IMR-90 (cell line): ENCODE data around the gene LDB1. TPM values are rescaled to one million over a fixed set of nuclear protein-coding genes. Genes with fewer than 3 reads are reported as not detected.

Source experiments
- ATAC-seq: fragments of 200-7000 bp; cut with Tn5 transposase; 2 replicates; pipeline ENCODE4 v1.9.1; 2020; ENCODE audit warnings: low read depth, mild to moderate bottlenecking, moderate library complexity
- BruUV-seq: library from RNA; stranded (reverse); fragments of 400-500 nt; replicated peaks from 2 replicates; lab custom pipeline; 2021; lab: Mats Ljungman, UMichigan
- CTCF ChIA-PET: fragments of 300-600 bp; formaldehyde crosslinking; extraction: SDS; loops from one replicate; lab custom pipeline; 2021; ENCODE audit warnings: antibody characterized with exemption; lab: Yijun Ruan, JAX
- POLR2A ChIA-PET: fragments of 300-600 bp; sonication (Branson Sonifier 250); formaldehyde crosslinking; loops from one replicate; lab custom pipeline; 2022; ENCODE audit warnings: antibody characterized with exemption; ENCODE audit not compliant: unreplicated experiment; lab: Charles Lee
- DNase-seq: peaks from one replicate; pipeline ENCODE4 v3.0.0; 2013
- H2AFZ ChIP-seq: replicated peaks from 2 replicates; pipeline ENCODE3; 2013; ENCODE audit warnings: low read length, mild to moderate bottlenecking; ENCODE audit not compliant: poor library complexity
- H2AK5ac ChIP-seq: 2 replicates; pipeline ENCODE4 v1.6.1; 2013; ENCODE audit warnings: low read depth, low read length, inconsistent platforms
- H2AK9ac ChIP-seq: replicated peaks from 2 replicates; pipeline ENCODE3; 2013; ENCODE audit warnings: mild to moderate bottlenecking, low read depth, low read length, moderate library complexity; ENCODE audit not compliant: poor library complexity
- H2BK120ac ChIP-seq: 2 replicates; pipeline ENCODE4 v1.6.1; 2013; ENCODE audit warnings: low read depth, low read length, inconsistent platforms
- H2BK15ac ChIP-seq: 3 replicates; pipeline ENCODE4 v1.6.1; 2013; ENCODE audit warnings: low read depth, low read length, inconsistent platforms
- H2BK20ac ChIP-seq: 2 replicates; pipeline ENCODE4 v1.6.1; 2013; ENCODE audit warnings: low read depth, mild to moderate bottlenecking, inconsistent platforms, low read length, moderate library complexity
- H2BK5ac ChIP-seq: 2 replicates; pipeline ENCODE4 v1.6.1; 2013; ENCODE audit warnings: mild to moderate bottlenecking, low read depth, low read length, inconsistent platforms; ENCODE audit not compliant: poor library complexity, severe bottlenecking
- H3K14ac ChIP-seq: replicated peaks from 2 replicates; pipeline ENCODE4 v1.6.1; 2013; ENCODE audit warnings: low read depth, low read length, inconsistent platforms
- H3K18ac ChIP-seq: 2 replicates; pipeline ENCODE4 v1.6.1; 2013; ENCODE audit warnings: low read depth, low read length, control low read depth
- H3K23ac ChIP-seq: 2 replicates; pipeline ENCODE4 v1.6.1; 2013; ENCODE audit warnings: low read depth, low read length, inconsistent platforms
- H3K27ac ChIP-seq: 2 replicates; pipeline ENCODE4 v1.5.1; 2013; ENCODE audit warnings: mild to moderate bottlenecking, control low read depth, low read length; ENCODE audit not compliant: insufficient read depth
- H3K27me3 ChIP-seq: 2 replicates; pipeline ENCODE4 v1.6.1; 2013; ENCODE audit warnings: low read length; ENCODE audit not compliant: control insufficient read depth, insufficient read depth
- H3K36me3 ChIP-seq: 2 replicates; pipeline ENCODE4 v1.6.1; 2013; ENCODE audit warnings: low read length, mixed read lengths; ENCODE audit not compliant: control insufficient read depth, insufficient read depth
- H3K4ac ChIP-seq: 2 replicates; pipeline ENCODE4 v1.6.1; 2013; ENCODE audit warnings: low read depth, low read length, inconsistent platforms
- H3K4me1 ChIP-seq: 2 replicates; pipeline ENCODE4 v1.6.1; 2013; ENCODE audit warnings: low read length, mixed read lengths; ENCODE audit not compliant: control insufficient read depth, insufficient read depth
- H3K4me2 ChIP-seq: 2 replicates; pipeline ENCODE4 v1.6.1; 2013; ENCODE audit warnings: low read depth, mild to moderate bottlenecking, control low read depth, low read length, moderate library complexity
- H3K4me3 ChIP-seq: 2 replicates; pipeline ENCODE4 v1.5.1; 2013; ENCODE audit warnings: low read depth, mild to moderate bottlenecking, control low read depth, low read length, moderate library complexity; ENCODE audit not compliant: insufficient read depth
- H3K56ac ChIP-seq: 2 replicates; pipeline ENCODE4 v1.6.1; 2013; ENCODE audit warnings: low read length, inconsistent platforms; ENCODE audit not compliant: insufficient read depth; ENCODE audit errors: extremely low read depth
- H3K79me1 ChIP-seq, 2 experiments: 2 replicates each; pipeline ENCODE4 v1.6.1; 2013; ENCODE audit warnings: low read length in 2 of 2, inconsistent platforms in 1 of 2, low read depth in 1 of 2
- H3K9ac ChIP-seq: 2 replicates; pipeline ENCODE4 v1.6.1; 2013; ENCODE audit warnings: low read depth, low read length, control low read depth
- H3K9me1 ChIP-seq: 2 replicates; pipeline ENCODE4 v1.6.1; 2013; ENCODE audit warnings: low read length, inconsistent platforms; ENCODE audit not compliant: insufficient read depth
- H3K9me3 ChIP-seq: 2 replicates; pipeline ENCODE4 v1.6.1; 2013; ENCODE audit warnings: low read length; ENCODE audit not compliant: control insufficient read depth, insufficient read depth
- H4K20me1 ChIP-seq: 2 replicates; pipeline ENCODE4 v1.6.1; 2013; ENCODE audit warnings: low read length, inconsistent platforms; ENCODE audit not compliant: insufficient read depth
- H4K5ac ChIP-seq: 2 replicates; pipeline ENCODE4 v1.6.1; 2013; ENCODE audit warnings: mild to moderate bottlenecking, low read depth, low read length, control low read depth
- H4K8ac ChIP-seq, 2 experiments: 2 replicates each; pipeline ENCODE4 v1.6.1; 2013; ENCODE audit warnings: low read depth in 2 of 2, low read length in 2 of 2, control low read depth in 1 of 2, inconsistent platforms in 1 of 2
- H4K91ac ChIP-seq: 2 replicates; pipeline ENCODE4 v1.6.1; 2013; ENCODE audit warnings: low read depth, low read length, inconsistent platforms; ENCODE audit not compliant: insufficient read depth
- CEBPB ChIP-seq: IDR thresholded peaks from 2 replicates; pipeline ENCODE4 v1.6.1; 2012; ENCODE audit warnings: low read depth, low read length, improper control_type of control experiment
- CHD1 ChIP-seq: IDR thresholded peaks from 2 replicates; pipeline ENCODE4 v1.6.1; 2012; ENCODE audit warnings: low read depth, low read length, improper control_type of control experiment
- MAFK ChIP-seq: IDR thresholded peaks from 2 replicates; pipeline ENCODE4 v1.6.1; 2012; ENCODE audit warnings: low read depth, low read length, improper control_type of control experiment
- MAZ ChIP-seq: IDR thresholded peaks from 2 replicates; pipeline ENCODE4 v1.6.1; 2012; ENCODE audit warnings: low read depth, mild to moderate bottlenecking, low read length, improper control_type of control experiment, moderate library complexity, borderline replicate concordance
- NFE2L2 ChIP-seq: fragments of 150-350 bp; IDR thresholded peaks from 2 replicates; pipeline ENCODE4 v1.6.1; 2016; ENCODE audit warnings: low read depth, mild to moderate bottlenecking, low read length
- POLR2A ChIP-seq: IDR thresholded peaks from 2 replicates; pipeline ENCODE4 v1.6.1; 2012; ENCODE audit warnings: mild to moderate bottlenecking, low read depth, low read length
- RAD21 ChIP-seq: IDR thresholded peaks from 2 replicates; pipeline ENCODE4 v1.6.1; 2012; ENCODE audit warnings: low read length, improper control_type of control experiment
- RCOR1 ChIP-seq: IDR thresholded peaks from 2 replicates; pipeline ENCODE4 v1.6.1; 2012; ENCODE audit warnings: mild to moderate bottlenecking, low read length, improper control_type of control experiment; ENCODE audit not compliant: insufficient replicate concordance
- SMC3 ChIP-seq: fragments of 150-350 bp; IDR thresholded peaks from 2 replicates; pipeline ENCODE4 v1.6.1; 2016; ENCODE audit warnings: low read depth, mild to moderate bottlenecking, antibody characterized with exemption, low read length, moderate library complexity
- WGBS, 2 experiments: methylation state at CpG; one replicate each; pipeline versions ENCODE4 v1.1.5 to v1.1.7; 2013; ENCODE audit warnings: missing lambda C conversion rate in 2 of 2; ENCODE audit not compliant: insufficient read length in 1 of 2; ENCODE audit errors: extremely low coverage in 2 of 2; 5-methylcytosine and 5-hydroxymethylcytosine counted together
- dilution Hi-C: fragments of 300-500 bp; cut with HindIII; formaldehyde crosslinking; loops from one replicate; pipeline ENCODE4 v1.14.3; 2018; ENCODE audit warnings: low sequenced_read_pairs; ENCODE audit not compliant: unreplicated experiment
- in situ Hi-C: fragments of 300-500 bp; cut with MboI; formaldehyde crosslinking; loops from 3 replicates; pipeline ENCODE4 v1.14.3; 2019; ENCODE audit warnings: low sequenced_read_pairs, inconsistent platforms, mixed read lengths
- intact Hi-C: fragments of 100-400 bp; cut with micrococcal nuclease; formaldehyde crosslinking; loops from 2 replicates; pipeline ENCODE4 v1.10.0; 2022
- polyA plus RNA-seq, 3 experiments: library from polyadenylated mRNA; depleted of rRNA; stranded (reverse); fragments of >200 nt; gene quantifications; 2 replicates each; pipeline ENCODE4 v1.2.3, GENCODE V29; 2012; ENCODE audit warnings: low replicate concordance in 1 of 3
- total RNA-seq: library from RNA; depleted of rRNA; stranded (reverse); fragments of >200 nt; gene quantifications from 2 replicates; pipeline ENCODE4 v1.2.3, GENCODE V29; 2012
- TF ChIP-seq, protein P1 (sequence below): fragments of 150-350 bp; IDR thresholded peaks from 2 replicates; pipeline ENCODE4 v1.6.1; 2016; ENCODE audit warnings: low read depth, mild to moderate bottlenecking, low read length, moderate library complexity, borderline replicate concordance

LDB1 gene
- total and polyA plus RNA-seq, 2 of the 4 experiments (the other 2 are of a cell fraction), result 47.9 to 92.4 TPM

DNA sequence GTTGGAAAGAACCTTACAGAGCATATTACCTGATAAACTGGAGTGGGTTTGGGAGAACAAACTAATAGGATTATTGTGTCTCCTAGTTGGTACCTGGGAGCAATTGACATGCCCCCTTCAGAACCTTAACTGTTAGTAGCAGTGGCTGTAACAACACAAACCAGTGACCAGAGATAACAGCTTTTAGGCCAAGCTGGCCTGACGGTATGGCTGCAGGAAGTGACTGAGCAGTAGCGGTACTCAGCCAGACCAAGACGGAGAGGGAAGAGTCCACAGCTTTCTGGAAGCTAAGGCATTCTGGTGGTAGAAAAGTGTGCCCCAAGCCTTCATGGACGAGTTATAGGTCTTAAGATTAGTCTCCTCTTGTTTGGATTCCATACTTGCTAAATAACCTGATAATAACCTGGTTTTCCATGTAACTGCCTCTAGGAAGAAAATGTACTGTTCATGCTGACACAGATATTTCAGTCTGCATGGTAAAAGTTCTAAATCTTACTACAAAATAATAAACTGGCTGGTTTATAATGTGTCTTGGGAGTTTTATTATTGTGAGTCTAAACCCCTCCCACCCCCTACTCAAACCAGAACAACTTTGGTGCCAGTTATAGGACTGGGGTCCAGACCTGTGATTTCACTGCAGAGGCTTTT is 43.3 kb upstream of the LDB1 start:
- Histone ChIP-seq H3K14ac (no peak overlapping the region), H3K27ac (no peak overlapping the region), H3K23ac (no peak overlapping the region), H2AK9ac (no peak overlapping the region), H4K91ac (no peak overlapping the region), H2BK20ac (no peak overlapping the region), H3K79me1 (peaks cover 6 to 7% of the 10 kb centered on the region in 2 experiments; a peak in 3 of 4 replicates), H2BK120ac (no peak overlapping the region), H2BK5ac (no peak overlapping the region), H3K36me3 (peaks cover 43% of the 10 kb centered on the region), H3K4me2 (no peak overlapping the region), H3K9ac (no peak overlapping the region), H4K20me1 (peaks cover 17% of the 10 kb centered on the region; the same call in 1 of the 2 replicates), H4K8ac (no peak overlapping the region), H3K18ac (no peak overlapping the region), H3K4me1 (no peaks in the 10 kb centered on the region; the same call in 1 of the 2 replicates), H3K4ac (no peak overlapping the region), H3K9me1 (no peaks in the 10 kb centered on the region), H3K27me3 (no peaks in the 10 kb centered on the region), H2AK5ac (no peak overlapping the region), H3K4me3 (no peak overlapping the region), H2AFZ (no peak overlapping the region), H2BK15ac (no peak overlapping the region), H3K9me3 (no peaks in the 10 kb centered on the region), H4K5ac (no peak overlapping the region), H3K56ac (no peak overlapping the region)
- no peak for ATAC-seq
- DNase-seq, result no peak
- in situ Hi-C loops (no loop called here), dilution Hi-C loops (no loop called here), intact Hi-C loops (no loop called here)
- CTCF ChIA-PET, result no interaction called here
- no CpG with 5 or more reads among the region's 4 CpGs for WGBS, 2 experiments
- no peak for TF ChIP-seq MAZ
- no peak for TF ChIP-seq SMC3
- TF ChIP-seq CHD1, result no peak
- no peak for TF ChIP-seq MAFK
- TF ChIP-seq POLR2A, result no peak
- no peak for TF ChIP-seq NFE2L2
- TF ChIP-seq RCOR1, result no peak
- TF ChIP-seq, protein P1, sequence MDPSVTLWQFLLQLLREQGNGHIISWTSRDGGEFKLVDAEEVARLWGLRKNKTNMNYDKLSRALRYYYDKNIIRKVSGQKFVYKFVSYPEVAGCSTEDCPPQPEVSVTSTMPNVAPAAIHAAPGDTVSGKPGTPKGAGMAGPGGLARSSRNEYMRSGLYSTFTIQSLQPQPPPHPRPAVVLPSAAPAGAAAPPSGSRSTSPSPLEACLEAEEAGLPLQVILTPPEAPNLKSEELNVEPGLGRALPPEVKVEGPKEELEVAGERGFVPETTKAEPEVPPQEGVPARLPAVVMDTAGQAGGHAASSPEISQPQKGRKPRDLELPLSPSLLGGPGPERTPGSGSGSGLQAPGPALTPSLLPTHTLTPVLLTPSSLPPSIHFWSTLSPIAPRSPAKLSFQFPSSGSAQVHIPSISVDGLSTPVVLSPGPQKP, result no peak
- TF ChIP-seq CEBPB, result no peak
- no peak for TF ChIP-seq RAD21
- TSS peak; percentile 63 for BruUV-seq
- POLR2A ChIA-PET, result no interaction called here
